ENCODE data around the gene GAB2. TPM values are rescaled to one million over a fixed set of nuclear protein-coding genes. Genes with fewer than 3 reads are reported as not detected.

Gene GAB2
- total RNA-seq, 4 donors from 2014 or later = 26.3 to 84.8 (median 26.6) TPM

DNA sequence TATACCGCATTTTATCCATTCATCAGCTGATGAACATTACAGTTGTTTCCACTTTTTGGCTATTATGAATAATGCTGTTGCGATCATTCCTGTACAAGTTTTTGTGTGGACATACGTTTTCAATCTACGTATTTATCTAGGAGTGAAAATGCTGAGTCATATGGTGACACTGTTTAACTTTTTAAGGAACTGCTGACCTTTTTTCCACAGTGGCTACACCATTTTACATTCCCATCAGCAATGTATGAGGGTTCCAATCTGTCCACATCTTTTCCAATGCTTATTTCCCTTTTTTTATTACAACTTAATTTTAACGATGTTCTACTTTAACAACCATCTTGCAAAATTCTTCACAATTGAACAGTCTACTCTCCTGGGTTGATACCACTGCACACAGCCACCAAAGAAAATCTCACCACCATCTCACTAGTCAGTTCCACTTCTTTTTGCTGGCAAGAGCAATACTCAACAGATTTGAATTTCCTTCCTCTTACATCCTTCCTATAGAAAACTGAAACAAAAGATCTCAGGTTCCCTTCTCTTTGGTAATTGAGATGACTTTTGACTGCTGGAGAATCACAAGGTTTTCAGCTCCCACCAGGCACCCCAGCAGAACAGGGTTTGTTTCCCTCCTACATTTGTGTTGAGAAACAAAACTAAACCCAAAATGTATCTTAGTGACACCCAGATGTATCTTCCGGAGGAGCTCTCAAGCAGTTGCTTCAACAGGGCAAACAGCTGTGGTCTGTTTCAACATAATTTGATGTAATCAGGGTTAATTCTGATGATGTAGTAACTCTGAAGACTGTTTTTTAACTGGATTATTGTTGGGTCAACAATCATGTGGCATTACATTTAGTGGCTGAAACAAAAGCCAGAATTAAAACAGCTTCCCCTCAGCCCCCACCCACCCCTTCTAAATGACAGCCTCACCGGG lies 7.0 kb upstream of the GAB2 start:
- H3K4me1 ChIP-seq = peaks cover 0 to 20% (median 5%) of the 10 kb centered on the region in 3 donors
- TF ChIP-seq, protein P1, sequence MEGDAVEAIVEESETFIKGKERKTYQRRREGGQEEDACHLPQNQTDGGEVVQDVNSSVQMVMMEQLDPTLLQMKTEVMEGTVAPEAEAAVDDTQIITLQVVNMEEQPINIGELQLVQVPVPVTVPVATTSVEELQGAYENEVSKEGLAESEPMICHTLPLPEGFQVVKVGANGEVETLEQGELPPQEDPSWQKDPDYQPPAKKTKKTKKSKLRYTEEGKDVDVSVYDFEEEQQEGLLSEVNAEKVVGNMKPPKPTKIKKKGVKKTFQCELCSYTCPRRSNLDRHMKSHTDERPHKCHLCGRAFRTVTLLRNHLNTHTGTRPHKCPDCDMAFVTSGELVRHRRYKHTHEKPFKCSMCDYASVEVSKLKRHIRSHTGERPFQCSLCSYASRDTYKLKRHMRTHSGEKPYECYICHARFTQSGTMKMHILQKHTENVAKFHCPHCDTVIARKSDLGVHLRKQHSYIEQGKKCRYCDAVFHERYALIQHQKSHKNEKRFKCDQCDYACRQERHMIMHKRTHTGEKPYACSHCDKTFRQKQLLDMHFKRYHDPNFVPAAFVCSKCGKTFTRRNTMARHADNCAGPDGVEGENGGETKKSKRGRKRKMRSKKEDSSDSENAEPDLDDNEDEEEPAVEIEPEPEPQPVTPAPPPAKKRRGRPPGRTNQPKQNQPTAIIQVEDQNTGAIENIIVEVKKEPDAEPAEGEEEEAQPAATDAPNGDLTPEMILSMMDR (IDR thresholded peaks at IDR 0.05) = no peak
- TF ChIP-seq POLR2AphosphoS5 (IDR thresholded peaks at IDR 0.05) = no peak
- no peak for TF ChIP-seq POLR2A (IDR thresholded peaks at IDR 0.05)
- TF ChIP-seq EP300 (IDR thresholded peaks at IDR 0.05) = no peak
- peak; percentile 41 for ATAC-seq
- no peaks in the 10 kb centered on the region for H3K9me3 ChIP-seq
- H3K27me3 ChIP-seq = no peaks in the 10 kb centered on the region
- peak overlapping the region in 1 of 4 donors; percentile 5 for H3K27ac ChIP-seq
- peaks cover 0 to 1% of the 10 kb centered on the region in 2 donors for H3K36me3 ChIP-seq
- 70 to 71% methylated on average over 7 of the region's 7 CpGs for WGBS, 2 donors (ENCODE audit: low coverage in 1 of 2)
- no peak overlapping the region for H3K4me3 ChIP-seq

DNA sequence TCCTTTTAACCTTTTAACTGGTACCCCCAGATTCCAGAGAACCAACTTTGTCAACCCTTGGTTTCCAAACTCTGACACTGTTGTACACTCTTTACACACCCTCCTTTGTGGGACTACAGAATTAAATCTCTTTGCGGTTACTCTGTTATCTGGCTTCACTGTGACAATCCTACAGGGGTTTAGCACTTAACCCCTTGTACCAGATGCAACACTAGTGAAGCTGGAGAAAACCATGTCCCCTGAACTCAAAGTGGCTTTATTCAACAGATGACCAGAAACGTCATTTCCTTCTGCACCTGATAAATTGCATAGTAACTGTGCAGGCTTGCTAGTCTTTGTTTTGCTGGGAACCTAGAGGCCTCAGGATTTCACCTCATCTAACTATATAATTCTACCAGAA lies 5.6 kb upstream of the GAB2 start:
- Histone ChIP-seq H3K27me3 (no peaks in the 10 kb centered on the region), H3K27ac (no peak overlapping the region), H3K36me3 (no peaks in the 10 kb centered on the region), H3K4me3 (no peak overlapping the region), H3K9me3 (no peaks in the 10 kb centered on the region), H3K4me1 (peaks cover 0 to 34% (median 12%) of the 10 kb centered on the region in 3 donors)
- ATAC-seq = no peak
- WGBS, 2 donors (ENCODE audit: low coverage in 1 of 2) = 73 to 75% methylated on average over 2 of the region's 2 CpGs
- TF ChIP-seq EP300 (IDR thresholded peaks at IDR 0.05) (no peak), POLR2AphosphoS5 (IDR thresholded peaks at IDR 0.05) (no peak), POLR2A (IDR thresholded peaks at IDR 0.05) (no peak)
- TF ChIP-seq, protein P1 (IDR thresholded peaks at IDR 0.05) = no peak

DNA sequence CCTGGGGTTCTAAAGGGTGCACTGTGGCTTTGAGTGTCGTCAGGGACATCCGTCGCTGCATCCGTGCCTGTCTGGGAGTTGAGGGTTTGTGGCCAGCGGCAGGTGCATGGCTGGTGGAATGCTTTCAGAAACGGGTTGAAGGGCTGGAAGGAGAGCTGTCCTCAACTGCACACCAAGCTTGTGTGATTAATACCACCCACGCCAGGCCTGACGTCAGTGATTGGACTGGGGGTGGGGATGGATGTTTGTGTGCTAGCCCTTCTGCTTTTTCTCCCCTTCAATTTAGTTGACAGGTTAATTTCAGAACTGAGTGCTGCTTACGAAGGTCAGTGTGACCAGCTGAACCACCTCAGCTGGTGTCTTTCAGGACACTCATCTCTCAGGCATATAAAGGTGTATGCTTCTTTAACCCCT lies 3.2 kb upstream of the GAB2 start:
- Histone ChIP-seq H3K36me3 (no peaks in the 10 kb centered on the region), H3K4me3 (no peak overlapping the region), H3K4me1 (peaks cover 0 to 44% (median 15%) of the 10 kb centered on the region in 3 donors), H3K9me3 (no peaks in the 10 kb centered on the region), H3K27ac (no peak overlapping the region), H3K27me3 (no peaks in the 10 kb centered on the region)
- ATAC-seq = no peak
- TF ChIP-seq POLR2AphosphoS5 (IDR thresholded peaks at IDR 0.05) = no peak
- TF ChIP-seq, protein P1 (IDR thresholded peaks at IDR 0.05) = no peak
- WGBS, 2 donors (ENCODE audit: low coverage in 1 of 2) = 8 to 24% methylated on average over 3 to 5 of the region's 9 CpGs

DNA sequence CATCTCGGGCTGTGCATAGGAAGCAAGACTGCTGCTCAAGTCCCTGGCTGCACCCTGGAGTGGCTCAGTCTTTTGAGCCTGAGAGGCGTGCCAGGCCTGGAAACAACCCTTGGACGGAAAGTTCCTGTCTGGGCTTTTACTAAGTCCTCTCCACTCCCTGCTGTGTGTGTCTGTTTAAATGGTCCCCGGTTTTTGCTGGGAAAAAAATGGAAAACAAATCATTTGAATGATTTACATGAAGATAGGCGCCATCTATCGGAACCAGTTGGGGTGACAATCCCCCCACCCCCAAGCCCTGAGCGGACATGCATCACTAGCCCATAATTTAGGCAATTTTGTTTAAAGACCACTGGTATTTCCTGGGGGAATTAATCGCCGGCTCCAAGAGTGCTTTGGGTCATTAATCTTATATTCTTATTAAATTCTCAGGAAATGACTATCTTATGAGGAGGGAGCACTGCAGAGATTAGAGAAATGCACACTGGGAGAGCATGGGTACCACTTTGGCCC lies 2.7 kb upstream of the GAB2 start:
- Histone ChIP-seq H3K4me3 (no peak overlapping the region), H3K36me3 (no peaks in the 10 kb centered on the region), H3K27ac (peak overlapping the region in 3 of 4 donors; percentile 54 to 100 (median 94)), H3K9me3 (no peaks in the 10 kb centered on the region), H3K27me3 (no peaks in the 10 kb centered on the region), H3K4me1 (peaks cover 0 to 44% (median 18%) of the 10 kb centered on the region in 3 donors)
- peak; percentile 18 for ATAC-seq
- 0 to 1% methylated on average over 5 to 8 of the region's 9 CpGs for WGBS, 2 donors (ENCODE audit: low coverage in 1 of 2)
- TF ChIP-seq EP300 (IDR thresholded peaks at IDR 0.05) = no peak
- TF ChIP-seq, protein P1 (IDR thresholded peaks at IDR 0.05) = peak; percentile 48 to 77 (median 56)
